Measurements from ENCODE around the gene STX16.
"Not testable (repeated sequence)": the region's sequence is repeated elsewhere in the genome, so short reads cannot be mapped to it uniquely, and the experiment has no call there.

Gene STX16

DNA sequence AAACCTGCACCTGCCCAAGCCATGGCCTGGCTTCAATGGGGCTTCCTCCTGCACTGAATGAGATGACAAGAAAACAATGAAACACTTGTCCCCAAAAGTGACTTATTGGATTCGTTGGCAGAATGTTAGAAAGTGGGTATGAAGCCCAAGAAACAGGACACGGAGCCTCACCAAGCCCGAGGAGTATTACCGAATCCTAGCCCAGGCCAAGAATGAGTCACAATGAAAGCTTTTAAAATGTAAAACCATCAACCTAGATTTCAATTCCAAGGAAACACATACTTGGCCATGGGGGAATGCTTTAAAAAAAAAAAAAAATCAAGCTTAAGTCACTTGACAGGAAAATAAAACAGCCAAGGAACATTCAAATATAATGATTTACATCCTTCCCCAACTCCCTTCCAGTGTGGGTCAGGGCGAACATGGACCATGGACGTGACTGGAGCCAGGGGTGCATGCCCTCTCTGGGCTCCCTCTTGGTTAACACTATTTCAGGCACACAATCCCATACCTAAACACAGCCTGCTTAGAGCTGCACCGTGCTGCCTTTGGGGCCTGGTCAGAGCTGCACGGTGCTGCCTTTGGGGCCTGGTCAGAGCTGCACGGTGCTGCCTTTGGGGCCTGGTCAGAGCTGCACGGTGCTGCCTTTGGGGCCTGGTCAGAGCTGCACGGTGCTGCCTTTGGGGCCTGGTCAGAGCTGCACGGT lies 3.1 kb upstream of the STX16 start:
- TF ChIP-seq, protein P1, sequence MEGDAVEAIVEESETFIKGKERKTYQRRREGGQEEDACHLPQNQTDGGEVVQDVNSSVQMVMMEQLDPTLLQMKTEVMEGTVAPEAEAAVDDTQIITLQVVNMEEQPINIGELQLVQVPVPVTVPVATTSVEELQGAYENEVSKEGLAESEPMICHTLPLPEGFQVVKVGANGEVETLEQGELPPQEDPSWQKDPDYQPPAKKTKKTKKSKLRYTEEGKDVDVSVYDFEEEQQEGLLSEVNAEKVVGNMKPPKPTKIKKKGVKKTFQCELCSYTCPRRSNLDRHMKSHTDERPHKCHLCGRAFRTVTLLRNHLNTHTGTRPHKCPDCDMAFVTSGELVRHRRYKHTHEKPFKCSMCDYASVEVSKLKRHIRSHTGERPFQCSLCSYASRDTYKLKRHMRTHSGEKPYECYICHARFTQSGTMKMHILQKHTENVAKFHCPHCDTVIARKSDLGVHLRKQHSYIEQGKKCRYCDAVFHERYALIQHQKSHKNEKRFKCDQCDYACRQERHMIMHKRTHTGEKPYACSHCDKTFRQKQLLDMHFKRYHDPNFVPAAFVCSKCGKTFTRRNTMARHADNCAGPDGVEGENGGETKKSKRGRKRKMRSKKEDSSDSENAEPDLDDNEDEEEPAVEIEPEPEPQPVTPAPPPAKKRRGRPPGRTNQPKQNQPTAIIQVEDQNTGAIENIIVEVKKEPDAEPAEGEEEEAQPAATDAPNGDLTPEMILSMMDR (IDR thresholded peaks at IDR 0.05; ENCODE audit: low read length): no peak
- no peak for TF ChIP-seq EZH2 (IDR thresholded peaks at IDR 0.05; ENCODE audit: borderline replicate concordance, low read length)

GRCh38 chr20:58648502-58648825 lies 2.6 kb upstream of the STX16 start:
- H3F3A ChIP-seq (ENCODE audit: insufficient read depth, low read length); H2AFZ ChIP-seq (ENCODE audit: low read length): not testable (repeated sequence)

More for the DNA sequence above, 3.1 kb upstream of the STX16 start:
- Histone ChIP-seq H3K9me2 (ENCODE audit: low read depth, low read length) (no peaks in the 10 kb centered on the region), H3K36me3 (ENCODE audit: insufficient read depth, low read length) (no peaks in the 10 kb centered on the region), H3F3A (ENCODE audit: insufficient read depth, low read length) (no peaks in the 10 kb centered on the region), H3K4me3 (ENCODE audit: low read depth, low read length, poor library complexity, severe bottlenecking) (no peak overlapping the region), H3K27me3 (ENCODE audit: insufficient read depth, low read length) (no peaks in the 10 kb centered on the region), H2AFZ (ENCODE audit: low read length) (no peak overlapping the region), H3K9me3 (ENCODE audit: low read length) (no peaks in the 10 kb centered on the region), H4K20me1 (ENCODE audit: insufficient read depth, low read length) (no peaks in the 10 kb centered on the region), H3K9ac (ENCODE audit: low read length) (no peak overlapping the region), H3K4me1 (ENCODE audit: insufficient read depth, low read length, severe bottlenecking) (peaks cover 11% of the 10 kb centered on the region), H3K4me2 (ENCODE audit: low read length) (no peak overlapping the region), H3K27ac (ENCODE audit: low read depth, low read length, poor library complexity, severe bottlenecking) (no peak overlapping the region), H3K79me2 (ENCODE audit: insufficient read depth, low read length) (peaks cover 16% of the 10 kb centered on the region)

GRCh38 chr20:58649288-58650180 lies 1.5 kb upstream of the STX16 start:
- TF ChIP-seq, protein P1 (IDR thresholded peaks at IDR 0.05; ENCODE audit: low read length): no peak
- TF ChIP-seq EZH2 (IDR thresholded peaks at IDR 0.05; ENCODE audit: borderline replicate concordance, low read length): no peak
- H3K27me3 ChIP-seq (ENCODE audit: insufficient read depth, low read length): no peaks in the 10 kb centered on the region
- H3K9me2 ChIP-seq (ENCODE audit: low read depth, low read length): no peaks in the 10 kb centered on the region
- H3K4me3 ChIP-seq (ENCODE audit: low read depth, low read length, poor library complexity, severe bottlenecking): peak overlapping the region; percentile 99
- peaks cover 32% of the 10 kb centered on the region for H3K79me2 ChIP-seq (ENCODE audit: insufficient read depth, low read length)
- H2AFZ ChIP-seq (ENCODE audit: low read length): peak overlapping the region; percentile 26; the same call in 1 of the 2 replicates
- H3K27ac ChIP-seq (ENCODE audit: low read depth, low read length, poor library complexity, severe bottlenecking): no peak overlapping the region
- H3K4me1 ChIP-seq (ENCODE audit: insufficient read depth, low read length, severe bottlenecking): peaks cover 27% of the 10 kb centered on the region
- H3K9ac ChIP-seq (ENCODE audit: low read length): peak overlapping the region; percentile 100
- H3K36me3 ChIP-seq (ENCODE audit: insufficient read depth, low read length): no peaks in the 10 kb centered on the region
- no peaks in the 10 kb centered on the region for H4K20me1 ChIP-seq (ENCODE audit: insufficient read depth, low read length)
- H3K4me2 ChIP-seq (ENCODE audit: low read length): peak overlapping the region; percentile 99
- H3K9me3 ChIP-seq (ENCODE audit: low read length): no peaks in the 10 kb centered on the region
- H3F3A ChIP-seq (ENCODE audit: insufficient read depth, low read length): 0 out of 2 replicates have a peak, but pooled peaks cover 6% of the 10 kb centered on the region

More at GRCh38 chr20:58648502-58648825, 2.6 kb upstream of the STX16 start:
- not testable (repeated sequence) for H3K27ac ChIP-seq (ENCODE audit: low read depth, low read length, poor library complexity, severe bottlenecking); H4K20me1 ChIP-seq (ENCODE audit: insufficient read depth, low read length); H3K4me2 ChIP-seq (ENCODE audit: low read length); H3K4me3 ChIP-seq (ENCODE audit: low read depth, low read length, poor library complexity, severe bottlenecking); H3K36me3 ChIP-seq (ENCODE audit: insufficient read depth, low read length); H3K27me3 ChIP-seq (ENCODE audit: insufficient read depth, low read length); H3K9ac ChIP-seq (ENCODE audit: low read length); H3K9me3 ChIP-seq (ENCODE audit: low read length); H3K9me2 ChIP-seq (ENCODE audit: low read depth, low read length)
- Histone ChIP-seq H3K79me2 (ENCODE audit: insufficient read depth, low read length) (peaks cover 21% of the 10 kb centered on the region), H3K4me1 (ENCODE audit: insufficient read depth, low read length, severe bottlenecking) (peaks cover 17% of the 10 kb centered on the region)
